ENCODE data around the gene CARD9. TPM values are rescaled to one million over a fixed set of nuclear protein-coding genes. Genes with fewer than 3 reads are reported as not detected.
A peak's percentile ranks its signal among the peaks of the same experiment; 100 is the strongest.

The CARD9 gene
- total and polyA plus RNA-seq, 2 donors (not counting 1 experiment from before 2014, with no cell fraction given), result 0.69 to 3.3 TPM

- H3K4me2 ChIP-seq (ENCODE audit: extremely low read depth, insufficient read depth, low read length), result no peak overlapping the region
- TF ChIP-seq EZH2 (IDR thresholded peaks at IDR 0.05; ENCODE audit: low read length, missing control alignments), result no peak
- peak; percentile 73 to 84 for TF ChIP-seq CTCF (conservative IDR thresholded peaks at IDR 0.05 in 1 of 2, IDR thresholded peaks at IDR 0.05 in 1 of 2; ENCODE audit: low read depth in 1 of 2, low read length in 2 of 2)
- no peaks in the 10 kb centered on the region for H3K79me2 ChIP-seq (ENCODE audit: control insufficient read depth, insufficient read depth, low read length)
- peak; percentile 47 to 63 for DNase-seq (ENCODE audit: low read depth in 2 of 2)
- H3K36me3 ChIP-seq (ENCODE audit: control insufficient read depth, insufficient read depth, low read length), result peaks cover 56% of the 10 kb centered on the region
- H2AFZ ChIP-seq (ENCODE audit: low read length), result no peak overlapping the region
- no peak overlapping the region for H3K4me3 ChIP-seq (replicated peaks in 1 of 4; ENCODE audit: control extremely low read depth in 1 of 4, insufficient read depth in 1 of 4, low read depth in 3 of 4, low read length in 4 of 4)
- H3K9me3 ChIP-seq (ENCODE audit: control insufficient read depth, insufficient read depth, low read depth, low read length), result no peaks in the 10 kb centered on the region
- no peak overlapping the region for H3K9ac ChIP-seq (ENCODE audit: insufficient read depth, low read length)
- no peak overlapping the region for H3K27ac ChIP-seq (ENCODE audit: insufficient read depth, low read length)
- H3K27me3 ChIP-seq (ENCODE audit: control insufficient read depth, insufficient read depth, low read length), result no peaks in the 10 kb centered on the region
- H4K20me1 ChIP-seq (ENCODE audit: control insufficient read depth, extremely low read depth, insufficient read depth, low read length), result no peaks in the 10 kb centered on the region
- peaks cover 5% of the 10 kb centered on the region for H3K4me1 ChIP-seq (ENCODE audit: control insufficient read depth, extremely low read depth, insufficient read depth, low read length)
Observed at GRCh38 chr9:136339173-136339957, 34.1 kb downstream of the CARD9 start.

GRCh38 chr9:136338511-136338910, 35.0 kb downstream of the CARD9 start:
- Histone ChIP-seq H3K9ac (ENCODE audit: insufficient read depth, low read length) (no peak overlapping the region), H4K20me1 (ENCODE audit: control insufficient read depth, extremely low read depth, insufficient read depth, low read length) (no peaks in the 10 kb centered on the region), H3K27ac (ENCODE audit: insufficient read depth, low read length) (no peak overlapping the region), H3K4me2 (ENCODE audit: extremely low read depth, insufficient read depth, low read length) (no peak overlapping the region), H3K27me3 (ENCODE audit: control insufficient read depth, insufficient read depth, low read length) (no peaks in the 10 kb centered on the region), H2AFZ (ENCODE audit: low read length) (no peak overlapping the region), H3K9me3 (ENCODE audit: control insufficient read depth, insufficient read depth, low read depth, low read length) (no peaks in the 10 kb centered on the region), H3K79me2 (ENCODE audit: control insufficient read depth, insufficient read depth, low read length) (peaks cover 8% of the 10 kb centered on the region), H3K36me3 (ENCODE audit: control insufficient read depth, insufficient read depth, low read length) (peaks cover 56% of the 10 kb centered on the region), H3K4me1 (ENCODE audit: control insufficient read depth, extremely low read depth, insufficient read depth, low read length) (peaks cover 5% of the 10 kb centered on the region), H3K4me3 (replicated peaks in 1 of 4; ENCODE audit: control extremely low read depth in 1 of 4, insufficient read depth in 1 of 4, low read depth in 3 of 4, low read length in 4 of 4) (no peak overlapping the region)
- TF ChIP-seq EZH2 (IDR thresholded peaks at IDR 0.05; ENCODE audit: low read length, missing control alignments), result no peak
- TF ChIP-seq CTCF (conservative IDR thresholded peaks at IDR 0.05 in 1 of 2, IDR thresholded peaks at IDR 0.05 in 1 of 2; ENCODE audit: low read depth in 1 of 2, low read length in 2 of 2), result no peak
- DNase-seq (ENCODE audit: low read depth in 2 of 2), result no peak

- no peak for TF ChIP-seq CTCF (conservative IDR thresholded peaks at IDR 0.05 in 1 of 2, IDR thresholded peaks at IDR 0.05 in 1 of 2; ENCODE audit: low read depth in 1 of 2, low read length in 2 of 2)
- no peak for TF ChIP-seq EZH2 (IDR thresholded peaks at IDR 0.05; ENCODE audit: low read length, missing control alignments)
- H3K36me3 ChIP-seq (ENCODE audit: control insufficient read depth, insufficient read depth, low read length), result peaks cover 50% of the 10 kb centered on the region
Observed at GRCh38 chr9:136337416-136338395, 35.8 kb downstream of the CARD9 start.

More at GRCh38 chr9:136337416-136338395, 35.8 kb downstream of the CARD9 start:
- no peaks in the 10 kb centered on the region for H3K9me3 ChIP-seq (ENCODE audit: control insufficient read depth, insufficient read depth, low read depth, low read length)
- H3K4me2 ChIP-seq (ENCODE audit: extremely low read depth, insufficient read depth, low read length), result no peak overlapping the region
- H3K4me1 ChIP-seq (ENCODE audit: control insufficient read depth, extremely low read depth, insufficient read depth, low read length), result no peaks in the 10 kb centered on the region
- no peak overlapping the region for H3K27ac ChIP-seq (ENCODE audit: insufficient read depth, low read length)
- no peak overlapping the region for H2AFZ ChIP-seq (ENCODE audit: low read length)
- no peak overlapping the region for H3K4me3 ChIP-seq (replicated peaks in 1 of 4; ENCODE audit: control extremely low read depth in 1 of 4, insufficient read depth in 1 of 4, low read depth in 3 of 4, low read length in 4 of 4)
- H3K9ac ChIP-seq (ENCODE audit: insufficient read depth, low read length), result no peak overlapping the region
- no peaks in the 10 kb centered on the region for H4K20me1 ChIP-seq (ENCODE audit: control insufficient read depth, extremely low read depth, insufficient read depth, low read length)
- no peaks in the 10 kb centered on the region for H3K27me3 ChIP-seq (ENCODE audit: control insufficient read depth, insufficient read depth, low read length)
- peaks cover 16% of the 10 kb centered on the region for H3K79me2 ChIP-seq (ENCODE audit: control insufficient read depth, insufficient read depth, low read length)
- DNase-seq (ENCODE audit: low read depth in 2 of 2), result no peak

Data from fibroblast of lung (primary cell).